Neural progenitor cell (in vitro differentiated cells): ENCODE data around the gene IFI27L1. TPM values are rescaled to one million over a fixed set of nuclear protein-coding genes. Genes with fewer than 3 reads are reported as not detected.

Source experiments
- DNase-seq: peaks from one replicate; pipeline ENCODE4 v3.0.0-alpha.2; 2016; ENCODE audit warnings: low spot score
- H2AFZ ChIP-seq: fragments of 200-600 bp; sonication (generic); replicated peaks from 2 replicates; pipeline ENCODE4 v1.6.1; 2016; ENCODE audit warnings: antibody characterized with exemption
- H3F3A ChIP-seq: fragments of 200-600 bp; sonication (generic); 2 replicates; pipeline ENCODE4 v1.6.1; 2016; ENCODE audit warnings: antibody characterized with exemption, low read depth
- H3K27ac ChIP-seq: fragments of 200-600 bp; sonication (generic); 2 replicates; pipeline ENCODE4 v1.5.1; 2016; ENCODE audit warnings: mild to moderate bottlenecking
- H3K27me3 ChIP-seq: fragments of 200-600 bp; sonication (generic); 2 replicates; pipeline ENCODE4 v1.6.1; 2016; ENCODE audit warnings: mild to moderate bottlenecking, moderate library complexity
- H3K36me3 ChIP-seq: fragments of 200-600 bp; sonication (generic); 2 replicates; pipeline ENCODE4 v1.5.1; 2016
- H3K4me1 ChIP-seq: fragments of 200-600 bp; sonication (generic); 2 replicates; pipeline ENCODE4 v1.6.1; 2016; ENCODE audit warnings: mixed run types
- H3K4me2 ChIP-seq: fragments of 200-600 bp; sonication (generic); 2 replicates; pipeline ENCODE4 v1.6.1; 2016
- H3K4me3 ChIP-seq: fragments of 200-600 bp; sonication (generic); 2 replicates; pipeline ENCODE4 v1.5.1; 2016
- H3K79me2 ChIP-seq: fragments of 200-600 bp; sonication (generic); 2 replicates; pipeline ENCODE4 v1.6.1; 2016; ENCODE audit warnings: low read depth
- H3K9ac ChIP-seq: fragments of 200-600 bp; sonication (generic); 2 replicates; pipeline ENCODE4 v1.6.1; 2016
- H3K9me3 ChIP-seq: fragments of 200-600 bp; sonication (generic); 2 replicates; pipeline ENCODE4 v1.5.1; 2016; ENCODE audit warnings: low read depth
- H4K20me1 ChIP-seq: fragments of 200-600 bp; sonication (generic); 2 replicates; pipeline ENCODE4 v1.6.1; 2016; ENCODE audit warnings: low read depth
- H3K27ac Mint-ChIP-seq: 3 replicates; pipeline ENCODE4 v1.8.0; 2021; ENCODE audit warnings: mixed read lengths
- H3K27me3 Mint-ChIP-seq: 2 replicates; pipeline ENCODE4 v1.8.0; 2022; ENCODE audit warnings: low read depth, mild to moderate bottlenecking, inconsistent platforms, moderate library complexity, mixed read lengths; ENCODE audit not compliant: insufficient read depth
- H3K36me3 Mint-ChIP-seq: 3 replicates; pipeline ENCODE4 v1.8.0; 2021; ENCODE audit warnings: mixed read lengths
- H3K4me1 Mint-ChIP-seq: 3 replicates; pipeline ENCODE4 v1.8.0; 2021; ENCODE audit warnings: mixed read lengths
- H3K4me3 Mint-ChIP-seq: 3 replicates; pipeline ENCODE4 v1.8.0; 2021; ENCODE audit warnings: mild to moderate bottlenecking, moderate library complexity, mixed read lengths
- H3K9me3 Mint-ChIP-seq: 3 replicates; pipeline ENCODE4 v1.8.0; 2020; ENCODE audit warnings: mixed read lengths
- CTCF ChIP-seq: fragments of 200-600 bp; sonication (generic); IDR thresholded peaks from 2 replicates; pipeline ENCODE4 v1.5.1; 2017; ENCODE audit warnings: antibody characterized with exemption, mild to moderate bottlenecking
- EZH2 ChIP-seq: fragments of 200-600 bp; sonication (generic); IDR thresholded peaks from 2 replicates; pipeline ENCODE4 v1.6.1; 2017; ENCODE audit warnings: antibody characterized with exemption, mild to moderate bottlenecking, moderate library complexity
- EZH2phosphoT487 ChIP-seq: fragments of 200-600 bp; sonication (generic); IDR thresholded peaks from 2 replicates; pipeline ENCODE4 v1.6.1; 2017; ENCODE audit warnings: antibody characterized with exemption
- total RNA-seq: library from RNA; depleted of rRNA; stranded (reverse); fragments of >200 nt; gene quantifications from 2 replicates; pipeline ENCODE4 v1.2.3, GENCODE V29; 2015; ENCODE audit warnings: low replicate concordance

The IFI27L1 gene
- total RNA-seq, 1 donor from 2014 or later, result 10.8 TPM

- TF ChIP-seq EZH2 (no peak), EZH2phosphoT487 (no peak), CTCF (no peak)
- Histone ChIP-seq H3K4me2 (no peak overlapping the region), H3K9me3 (peaks cover 15% of the 10 kb centered on the region), H2AFZ (no peak overlapping the region), H3K4me3 (no peak overlapping the region), H3K79me2 (peaks cover 100% of the 10 kb centered on the region), H3K4me1 (peaks cover 6% of the 10 kb centered on the region), H3K36me3 (peaks cover 20% of the 10 kb centered on the region), H3K9ac (no peak overlapping the region), H3K27ac (no peak overlapping the region), H3F3A (no peaks in the 10 kb centered on the region), H4K20me1 (peaks cover 18% of the 10 kb centered on the region), H3K27me3 (no peaks in the 10 kb centered on the region)
- no peak for DNase-seq
- Mint-ChIP-seq H3K27me3 (peaks cover 3% of the 10 kb centered on the region), H3K9me3 (peaks cover 56% of the 10 kb centered on the region), H3K27ac (no peak overlapping the region), H3K4me1 (peaks cover 15% of the 10 kb centered on the region), H3K36me3 (peaks cover 68% of the 10 kb centered on the region), H3K4me3 (no peak overlapping the region)
Observed at GRCh38 chr14:94074534-94074933, 6.6 kb upstream of the IFI27L1 start.

- H3K4me3 ChIP-seq, result no peak overlapping the region
- TF ChIP-seq EZH2phosphoT487, result no peak
- TF ChIP-seq EZH2, result no peak
- H3K27ac Mint-ChIP-seq, result no peak overlapping the region
- no peak overlapping the region for H3K4me3 Mint-ChIP-seq
- H3K27me3 ChIP-seq, result no peaks in the 10 kb centered on the region
- peaks cover 100% of the 10 kb centered on the region for H3K79me2 ChIP-seq
- H3K27ac ChIP-seq, result no peak overlapping the region
- H3K36me3 ChIP-seq, result peaks cover 20% of the 10 kb centered on the region
- H3K4me1 Mint-ChIP-seq, result peaks cover 20% of the 10 kb centered on the region
- peaks cover 3% of the 10 kb centered on the region for H3K27me3 Mint-ChIP-seq
- H3K4me2 ChIP-seq, result no peak overlapping the region
- H4K20me1 ChIP-seq, result peaks cover 22% of the 10 kb centered on the region
- peaks cover 70% of the 10 kb centered on the region for H3K36me3 Mint-ChIP-seq
- no peak overlapping the region for H3K9ac ChIP-seq
- peaks cover 10% of the 10 kb centered on the region for H3K4me1 ChIP-seq
- peaks cover 15% of the 10 kb centered on the region for H3K9me3 ChIP-seq
- peaks cover 54% of the 10 kb centered on the region for H3K9me3 Mint-ChIP-seq
- no peak for DNase-seq
- H3F3A ChIP-seq, result no peaks in the 10 kb centered on the region
- no peak overlapping the region for H2AFZ ChIP-seq
Observed at GRCh38 chr14:94075008-94075407, 6.1 kb upstream of the IFI27L1 start.

- no peak for DNase-seq
Observed at GRCh38 chr14:94077111-94077821, 3.8 kb upstream of the IFI27L1 start.

More at GRCh38 chr14:94077111-94077821, 3.8 kb upstream of the IFI27L1 start:
- Mint-ChIP-seq H3K4me1 (peaks cover 29% of the 10 kb centered on the region), H3K27ac (no peak overlapping the region), H3K4me3 (no peak overlapping the region), H3K9me3 (peaks cover 34% of the 10 kb centered on the region), H3K36me3 (peaks cover 53% of the 10 kb centered on the region), H3K27me3 (peaks cover 6% of the 10 kb centered on the region)
- Histone ChIP-seq H3K9me3 (peaks cover 15% of the 10 kb centered on the region), H3K36me3 (peaks cover 20% of the 10 kb centered on the region), H3K4me3 (no peak overlapping the region), H3K27ac (no peak overlapping the region), H3K9ac (no peak overlapping the region), H3K79me2 (peaks cover 96% of the 10 kb centered on the region), H3K4me1 (peaks cover 20% of the 10 kb centered on the region), H3K27me3 (no peaks in the 10 kb centered on the region), H3K4me2 (peak overlapping the region; percentile 36), H2AFZ (no peak overlapping the region), H4K20me1 (peaks cover 25% of the 10 kb centered on the region), H3F3A (peaks cover 4% of the 10 kb centered on the region)
- TF ChIP-seq EZH2phosphoT487 (no peak), EZH2 (no peak), CTCF (no peak)
